Type B pancreatic cell (in vitro differentiated cells): ENCODE results near the gene SLC6A18. TPM values are rescaled to one million over a fixed set of nuclear protein-coding genes. Genes with fewer than 3 reads are reported as not detected.

Source experiments
- total RNA-seq: library from RNA; stranded (reverse); gene quantifications from 2 replicates; pipeline ENCODE4 v1.2.1, GENCODE V29; 2021; ENCODE audit warnings: low replicate concordance

Gene SLC6A18
- total RNA-seq, 1 donor from 2014 or later: 0.41 TPM

Other genes starting within 250 kb of the SLC6A18 start
- gene NKD2, start 216.6 kb upstream of the SLC6A18 start, total RNA-seq: 23.3 and 24.3 TPM in 2 replicates
- gene SLC12A7, start 113.3 kb upstream of the SLC6A18 start, total RNA-seq: 44.7 and 57.6 TPM in 2 replicates
- gene SLC6A19, start 23.8 kb upstream of the SLC6A18 start, total RNA-seq: 12.6 and 22.2 TPM in 2 replicates
- 1.7 and 2.4 TPM in 2 replicates for gene TERT, start 69.7 kb downstream of the SLC6A18 start, total RNA-seq
- 84.8 and 90.1 TPM in 2 replicates for gene CLPTM1L, start 119.7 kb downstream of the SLC6A18 start, total RNA-seq
- gene SLC6A3, start 220.1 kb downstream of the SLC6A18 start, total RNA-seq: 0.19 TPM in 2 replicates